ENCODE measurements around the gene COG2. TPM values are rescaled to one million over a fixed set of nuclear protein-coding genes. Genes with fewer than 3 reads are reported as not detected.

The COG2 gene
- total and polyA plus RNA-seq, 2 of the 8 experiments (the other 6 are each of a cell fraction or from before 2014, with no cell fraction given) = 10.3 to 36.7 TPM

- TF ChIP-seq SIRT6 (IDR thresholded peaks at IDR 0.05; ENCODE audit: low read length) = no peak
- no peak for TF ChIP-seq TAF7 (optimal IDR thresholded peaks at IDR 0.05; ENCODE audit: borderline replicate concordance, low read depth, low read length)
- TF ChIP-seq E2F6 (IDR thresholded peaks at IDR 0.05) = no peak
- TF ChIP-seq SP4 (IDR thresholded peaks at IDR 0.05; ENCODE audit: low read length) = no peak
- no peak for TF ChIP-seq CEBPB (IDR thresholded peaks at IDR 0.05; ENCODE audit: low read depth, low read length)
- 89% methylated on average over 7 of the region's 7 CpGs; no CpG with 5 or more reads in 1 of the 2 experiments for WGBS, 2 experiments (ENCODE audit: extremely low coverage in 1 of 2, insufficient coverage in 1 of 2, insufficient read length in 1 of 2, insufficient replicate concordance in 2 of 2, low coverage in 1 of 2, low lambda C conversion rate in 2 of 2, missing lambda C conversion rate in 1 of 2)
- H3K9ac ChIP-seq (replicated peaks in 1 of 4; ENCODE audit: extremely low read depth in 1 of 4, low read depth in 3 of 4, low read length in 3 of 4) = no peak overlapping the region
Observed at GRCh38 chr1:230621324-230622030, 20.8 kb upstream of the COG2 start.

More at GRCh38 chr1:230621324-230622030, 20.8 kb upstream of the COG2 start:
- FAIRE-seq = no peak
- Histone ChIP-seq H3K23ac (ENCODE audit: insufficient read length) (no peak overlapping the region), H4K20me1 (replicated peaks in 1 of 2; ENCODE audit: control insufficient read depth in 1 of 2, insufficient read depth in 2 of 2, low read length in 2 of 2) (no peaks in the 10 kb centered on the region), H2BK12ac (ENCODE audit: low read depth, low read length) (no peak overlapping the region), H2AFZ (ENCODE audit: low read length) (no peak overlapping the region), H3K27ac (ENCODE audit: low read depth, low read length) (no peak overlapping the region), H3K9me3 (ENCODE audit: insufficient read depth in 2 of 2, low read depth in 1 of 2, low read length in 1 of 2) (no peaks in the 10 kb centered on the region; a peak in 1 of 4 replicates), H4K5ac (ENCODE audit: insufficient read length, low read depth, low read length) (no peak overlapping the region), H3K27me3 (replicated peaks in 1 of 4; ENCODE audit: control insufficient read depth in 3 of 4, extremely low read depth in 1 of 4, insufficient read depth in 3 of 4, low read length in 3 of 4) (no peaks in the 10 kb centered on the region), H3K56ac (replicated peaks; ENCODE audit: insufficient read length, low read depth, low read length) (no peak overlapping the region), H2BK120ac (replicated peaks; ENCODE audit: low read depth, low read length) (no peak overlapping the region), H3K36me3 (ENCODE audit: control insufficient read depth in 2 of 4, insufficient read depth in 4 of 4, low read length in 3 of 4) (no peaks in the 10 kb centered on the region), H2AK5ac (ENCODE audit: low read depth, low read length) (no peak overlapping the region), H3K18ac (ENCODE audit: extremely low read depth, low read length) (no peak overlapping the region), H4K8ac (ENCODE audit: extremely low read depth, insufficient read depth, low read length) (no peak overlapping the region), H3K4me2 (ENCODE audit: insufficient read depth in 1 of 2, low read depth in 2 of 2, low read length in 2 of 2) (no peak overlapping the region), H3K4ac (replicated peaks; ENCODE audit: insufficient read length, low read depth, low read length) (no peak overlapping the region), H3K23me2 (ENCODE audit: low read depth, low read length) (no peaks in the 10 kb centered on the region), H2BK15ac (ENCODE audit: low read length) (no peak overlapping the region), H3K14ac (ENCODE audit: insufficient read length) (no peak overlapping the region), H3K79me1 (ENCODE audit: low read depth, low read length) (no peaks in the 10 kb centered on the region), H3K4me3 (ENCODE audit: extremely low read depth in 1 of 4, insufficient read depth in 2 of 4, low read depth in 3 of 4, low read length in 4 of 4) (no peak overlapping the region), H4K91ac (replicated peaks; ENCODE audit: insufficient read length, low read length) (no peak overlapping the region), H3K79me2 (ENCODE audit: control insufficient read depth in 1 of 2, insufficient read depth in 2 of 2, low read length in 2 of 2) (no peaks in the 10 kb centered on the region), H3K4me1 (replicated peaks in 1 of 4; ENCODE audit: control insufficient read depth in 3 of 4, insufficient read depth in 4 of 4, low read length in 3 of 4) (no peaks in the 10 kb centered on the region; a peak in 2 of 7 replicates), H2BK5ac (ENCODE audit: low read depth, low read length) (no peak overlapping the region), H2BK20ac (ENCODE audit: low read length) (no peak overlapping the region)
- DNase-seq (ENCODE audit: low read depth in 1 of 2, low spot score in 2 of 2) = no peak
- POLR2A ChIA-PET (ENCODE audit: partially characterized antibody) = no interaction called here
- CTCF ChIA-PET (ENCODE audit: partially characterized antibody) = interaction anchor here (1.0 to 1.7 kb wide), 3 partner anchors 11 to 40 kb away, joined by 3 to 5 read pairs (median 5); no protein-coding TSS in a partner anchor

All from H1 (cell line).